ENCODE results near the gene QRFP. TPM values are rescaled to one million over a fixed set of nuclear protein-coding genes. Genes with fewer than 3 reads are reported as not detected.

The QRFP gene
- total and polyA plus RNA-seq, 11 donors: not detected

DNA sequence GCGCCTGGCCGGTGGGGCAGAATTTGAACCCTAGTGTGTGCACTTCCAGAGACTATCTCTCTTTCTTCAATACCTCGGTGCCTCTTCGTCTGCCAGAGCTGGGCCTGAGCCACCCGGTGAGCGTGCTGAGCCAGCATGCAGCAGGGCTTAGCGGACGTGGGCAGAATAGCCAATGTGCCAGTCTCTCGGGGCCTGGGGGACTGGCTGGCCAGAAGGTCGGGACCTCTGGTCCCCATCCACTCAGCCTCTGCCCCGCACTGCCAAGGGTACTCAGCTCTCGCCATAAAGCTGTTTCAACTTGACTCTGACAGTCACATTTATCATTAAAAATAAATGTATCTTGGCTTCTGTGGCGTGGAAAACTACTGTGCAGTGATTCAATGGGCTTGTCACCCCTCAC is 46.6 kb upstream of the QRFP start:
- DNase-seq: no peak
- TF ChIP-seq CTCF (IDR thresholded peaks at IDR 0.05) (no peak), POLR2A (IDR thresholded peaks at IDR 0.05) (no peak)
- Histone ChIP-seq H3K4me3 (no peak overlapping the region), H3K36me3 (no peaks in the 10 kb centered on the region), H3K27me3 (peaks cover 21 to 50% (median 30%) of the 10 kb centered on the region in 9 donors), H3K4me1 (peaks cover 0 to 24% (median 10%) of the 10 kb centered on the region in 12 donors), H3K9me3 (no peaks in the 10 kb centered on the region), H3K27ac (no peak overlapping the region)
- intact Hi-C loops (cut with DNase I): loop anchor here in 8 of 10 donors (5.0 to 10.0 kb wide), 8 partner anchors 54 to 241 kb away; no protein-coding TSS in a partner anchor
- no peak for ATAC-seq
- WGBS, 4 donors: 63 to 88% (median 73%) methylated on average over 10 to 13 of the region's 13 CpGs

DNA sequence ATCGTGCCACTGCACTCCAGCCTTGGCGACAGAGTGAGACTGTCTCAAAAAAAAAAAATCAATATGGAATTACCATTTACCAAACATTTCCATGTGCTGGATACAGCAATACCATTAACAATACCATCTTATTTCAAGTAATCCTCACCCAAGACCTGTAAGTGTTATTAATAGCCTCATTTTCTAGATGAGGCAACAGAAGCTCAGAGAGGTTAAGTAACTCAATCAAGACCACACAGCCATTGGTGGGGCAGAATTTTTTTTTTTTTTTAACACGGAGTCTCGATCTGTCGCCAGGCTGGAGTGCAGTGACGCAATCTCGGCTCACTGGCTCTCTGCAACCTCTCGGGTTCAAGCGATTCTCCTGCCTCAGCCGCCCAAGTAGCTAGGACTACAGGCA is 46.1 kb upstream of the QRFP start:
- Histone ChIP-seq H3K4me1 (peaks cover 0 to 29% (median 15%) of the 10 kb centered on the region in 12 donors), H3K27me3 (peaks cover 26 to 55% (median 35%) of the 10 kb centered on the region in 9 donors), H3K27ac (no peak overlapping the region), H3K9me3 (no peaks in the 10 kb centered on the region), H3K36me3 (no peaks in the 10 kb centered on the region), H3K4me3 (no peak overlapping the region)
- 80 to 87% (median 83%) methylated on average over 10 of the region's 10 CpGs for WGBS, 4 donors
- TF ChIP-seq POLR2A (IDR thresholded peaks at IDR 0.05): no peak
- no peak for TF ChIP-seq CTCF (IDR thresholded peaks at IDR 0.05)
- intact Hi-C loops (cut with DNase I): loop anchor here in 8 of 10 donors (5.0 to 10.0 kb wide), 8 partner anchors 55 to 240 kb away; no protein-coding TSS in a partner anchor
- no peak for DNase-seq
- no peak for ATAC-seq

DNA sequence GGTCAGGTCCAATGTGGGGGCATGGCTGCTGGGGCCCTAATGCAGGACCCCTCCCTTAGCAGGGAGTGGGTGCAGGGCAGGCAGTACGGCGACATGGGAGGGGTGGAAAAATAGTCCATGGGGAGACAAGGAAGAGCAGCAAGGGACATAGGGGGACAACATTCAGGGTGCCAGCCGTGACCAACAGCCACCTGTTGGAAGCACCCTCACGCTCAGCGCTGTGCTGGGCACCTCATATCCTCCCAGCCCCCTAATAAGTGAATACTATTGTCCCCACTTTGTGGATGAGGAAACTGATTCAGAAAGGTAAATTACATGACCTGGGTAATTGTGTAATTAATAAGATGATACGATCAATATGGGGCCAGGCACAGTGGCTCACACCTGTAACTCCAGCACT is 45.5 kb upstream of the QRFP start:
- 81 to 89% (median 86%) methylated on average over 6 of the region's 6 CpGs for WGBS, 4 donors
- Histone ChIP-seq H3K4me3 (no peak overlapping the region), H3K27me3 (peaks cover 32 to 61% (median 41%) of the 10 kb centered on the region in 9 donors), H3K9me3 (no peaks in the 10 kb centered on the region), H3K36me3 (no peaks in the 10 kb centered on the region), H3K27ac (no peak overlapping the region), H3K4me1 (peaks cover 0 to 30% (median 15%) of the 10 kb centered on the region in 12 donors)
- intact Hi-C loops (cut with DNase I): loop anchor here in 8 of 10 donors (5.0 to 10.0 kb wide), 8 partner anchors 55 to 240 kb away; no protein-coding TSS in a partner anchor
- no peak for ATAC-seq
- DNase-seq: no peak
- no peak for TF ChIP-seq CTCF (IDR thresholded peaks at IDR 0.05)
- TF ChIP-seq POLR2A (IDR thresholded peaks at IDR 0.05): no peak

DNA sequence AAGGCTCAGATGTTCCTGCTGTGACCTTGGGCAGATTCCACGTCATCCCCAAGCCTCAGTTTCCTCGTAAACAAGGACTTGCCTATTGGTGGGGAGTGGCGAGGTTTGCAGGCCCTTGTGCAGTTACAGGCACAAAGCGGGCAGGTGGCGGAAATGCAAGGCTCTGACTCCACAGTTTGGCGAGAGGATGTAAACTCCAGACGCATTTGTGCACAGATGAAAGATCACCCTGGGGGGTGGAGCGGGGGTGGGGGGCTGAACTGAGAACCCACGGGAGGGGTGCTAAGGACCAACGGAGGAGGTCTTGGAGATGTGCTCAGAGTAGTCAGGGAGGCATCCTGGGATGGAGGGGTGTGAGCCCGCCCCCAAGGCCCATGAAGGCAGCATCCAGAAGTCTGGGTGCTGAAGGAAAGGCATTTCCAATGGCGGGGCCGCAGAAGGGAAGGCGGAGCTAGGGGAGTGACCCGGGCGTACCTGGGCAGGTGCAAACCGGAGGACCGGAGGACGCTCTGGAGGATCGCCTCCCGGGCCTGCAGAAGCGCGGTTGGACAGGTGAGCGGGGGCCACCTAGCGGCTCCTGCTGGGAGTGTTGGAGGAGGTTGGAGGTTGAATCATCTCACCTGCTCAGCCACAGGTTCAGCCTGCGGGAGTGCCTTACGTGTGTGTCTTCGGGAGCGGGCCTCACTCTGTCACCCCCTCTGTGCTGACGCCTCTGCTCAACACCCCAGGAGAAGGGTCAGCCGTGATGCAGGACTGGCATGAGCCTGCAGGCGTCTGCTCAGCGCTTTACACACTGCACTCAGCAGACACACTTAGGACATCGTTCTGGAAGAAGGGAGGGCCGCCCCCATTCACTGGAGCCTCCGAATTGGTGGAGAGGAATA is 44.3 kb upstream of the QRFP start:
- 7 to 8% (median 7%) methylated on average over 29 to 36 of the region's 36 CpGs for WGBS, 4 donors
- peak; percentile 75 to 89 (median 80) for TF ChIP-seq CTCF (IDR thresholded peaks at IDR 0.05)
- peak in 1 of 2 donors; percentile 36 for TF ChIP-seq POLR2A (IDR thresholded peaks at IDR 0.05)
- no peaks in the 10 kb centered on the region for H3K9me3 ChIP-seq
- peak; percentile 59 to 78 (median 68) for ATAC-seq
- intact Hi-C loops (cut with DNase I): loop anchor here (2.0 to 10.0 kb wide), 12 partner anchors 56 to 240 kb away; no protein-coding TSS in a partner anchor
- H3K27me3 ChIP-seq: peaks cover 37 to 71% (median 52%) of the 10 kb centered on the region in 9 donors
- peaks cover 0 to 30% (median 16%) of the 10 kb centered on the region in 12 donors for H3K4me1 ChIP-seq
- no peak overlapping the region for H3K27ac ChIP-seq
- DNase-seq: peak in 4 of 5 donors; percentile 51 to 64 (median 60)
- H3K36me3 ChIP-seq: no peaks in the 10 kb centered on the region
- H3K4me3 ChIP-seq: no peak overlapping the region
